ENCODE measurements around the gene FBRSL1. TPM values are rescaled to one million over a fixed set of nuclear protein-coding genes. Genes with fewer than 3 reads are reported as not detected.

The FBRSL1 gene
- total and polyA plus RNA-seq, 10 donors: 14.3 to 161 (median 49.8) TPM

GRCh38 chr12:132443091-132443490 is 46.9 kb upstream of the FBRSL1 start:
- H3K4me3 ChIP-seq: no peak overlapping the region
- H3K9me3 ChIP-seq: no peaks in the 10 kb centered on the region
- TF ChIP-seq CTCF (IDR thresholded peaks at IDR 0.05 in 8 of 11, conservative IDR thresholded peaks at IDR 0.05 in 3 of 11) (no peak), POLR2A (IDR thresholded peaks at IDR 0.05) (no peak), POLR2AphosphoS5 (IDR thresholded peaks at IDR 0.05) (no peak)
- DNase-seq: peak; percentile 75
- peaks cover 0 to 3% (median 0%) of the 10 kb centered on the region in 7 donors for H3K27me3 ChIP-seq (replicated peaks in 1 of 7)
- 95 to 98% (median 96%) methylated on average over 25 of the region's 25 CpGs for WGBS, 5 donors
- peaks cover 7 to 75% (median 39%) of the 10 kb centered on the region in 6 donors for H3K4me1 ChIP-seq
- intact Hi-C loops (cut with DNase I; ENCODE audit: low total_unique reads): no loop called here
- H3K27ac ChIP-seq: peak overlapping the region in 1 of 8 donors; percentile 92
- H3K36me3 ChIP-seq: no peaks in the 10 kb centered on the region

- Histone ChIP-seq H3K4me1 (peaks cover 7 to 75% (median 32%) of the 10 kb centered on the region in 6 donors), H3K27me3 (replicated peaks in 1 of 7) (no peaks in the 10 kb centered on the region), H3K36me3 (no peaks in the 10 kb centered on the region), H3K27ac (peak overlapping the region; percentile 74 to 92 (median 86)), H3K9me3 (no peaks in the 10 kb centered on the region), H3K4me3 (peak overlapping the region in 1 of 8 donors; percentile 53)
- no peak for TF ChIP-seq POLR2A (IDR thresholded peaks at IDR 0.05)
- no peak for TF ChIP-seq CTCF (IDR thresholded peaks at IDR 0.05 in 8 of 11, conservative IDR thresholded peaks at IDR 0.05 in 3 of 11)
- no peak for TF ChIP-seq POLR2AphosphoS5 (IDR thresholded peaks at IDR 0.05)
- 78 to 87% (median 84%) methylated on average over 13 to 18 of the region's 18 CpGs for WGBS, 5 donors
- peak; percentile 80 for DNase-seq
- intact Hi-C loops (cut with DNase I; ENCODE audit: low total_unique reads): no loop called here
Observed at GRCh38 chr12:132444283-132444682, 45.7 kb upstream of the FBRSL1 start.

- intact Hi-C loops (cut with DNase I; ENCODE audit: low total_unique reads): no loop called here
- Histone ChIP-seq H3K9me3 (no peaks in the 10 kb centered on the region), H3K27me3 (replicated peaks in 1 of 7) (peaks cover 0 to 3% (median 0%) of the 10 kb centered on the region in 7 donors), H3K27ac (peak overlapping the region; percentile 74 to 92 (median 86)), H3K36me3 (no peaks in the 10 kb centered on the region), H3K4me3 (peak overlapping the region in 5 of 8 donors; percentile 10 to 53 (median 23)), H3K4me1 (peaks cover 11 to 75% (median 31%) of the 10 kb centered on the region in 6 donors)
- TF ChIP-seq CTCF (IDR thresholded peaks at IDR 0.05 in 8 of 11, conservative IDR thresholded peaks at IDR 0.05 in 3 of 11) (no peak), POLR2A (IDR thresholded peaks at IDR 0.05) (no peak), POLR2AphosphoS5 (IDR thresholded peaks at IDR 0.05) (peak; percentile 81 to 87 (median 82))
- 28 to 51% (median 38%) methylated on average over 33 to 37 of the region's 37 CpGs for WGBS, 5 donors
- peak; percentile 96 for DNase-seq
Observed at GRCh38 chr12:132444957-132445883, 44.7 kb upstream of the FBRSL1 start.
